ENCODE measurements around the gene IRGQ. TPM values are rescaled to one million over a fixed set of nuclear protein-coding genes. Genes with fewer than 3 reads are reported as not detected.
A peak's percentile ranks its signal among the peaks of the same experiment; 100 is the strongest.

IRGQ gene
- total and polyA plus RNA-seq, 7 donors: 5.5 to 26.9 (median 21.5) TPM

DNA sequence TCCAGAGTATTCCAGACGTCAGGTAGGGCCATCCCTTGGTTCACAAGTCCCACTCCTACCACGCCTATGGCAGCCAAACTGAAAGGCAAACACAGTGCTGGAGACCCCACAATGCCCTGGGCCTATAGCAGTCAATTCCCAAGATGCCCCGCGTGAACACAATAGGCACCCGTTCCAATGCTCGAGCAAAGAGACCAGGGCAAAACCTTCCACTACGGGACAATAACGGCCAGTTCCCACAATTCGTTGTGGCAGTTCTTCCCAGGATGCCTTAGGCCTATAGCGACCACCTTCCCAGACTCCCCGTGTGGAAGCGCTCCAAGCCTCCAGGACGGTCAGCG lies 23.0 kb upstream of the IRGQ start:
- no peak for DNase-seq
- Histone ChIP-seq H3K9me3 (no peaks in the 10 kb centered on the region), H3K4me1 (no peaks in the 10 kb centered on the region), H3K36me3 (ENCODE audit: insufficient read depth in 1 of 2, low read depth in 1 of 2) (peaks cover 0 to 4% of the 10 kb centered on the region in 2 donors), H3K27me3 (ENCODE audit: insufficient read depth in 3 of 3, low read length in 2 of 3) (no peaks in the 10 kb centered on the region), H3K4me3 (peak overlapping the region; percentile 76), H3K27ac (peak overlapping the region; percentile 95)
- 0 to 2% (median 0%) methylated on average over 14 of the region's 14 CpGs for WGBS, 3 donors
- intact Hi-C loops (cut with DNase I): no loop called here
- peak; percentile 9 to 48 (median 44) for ATAC-seq
- TF ChIP-seq, protein P1, sequence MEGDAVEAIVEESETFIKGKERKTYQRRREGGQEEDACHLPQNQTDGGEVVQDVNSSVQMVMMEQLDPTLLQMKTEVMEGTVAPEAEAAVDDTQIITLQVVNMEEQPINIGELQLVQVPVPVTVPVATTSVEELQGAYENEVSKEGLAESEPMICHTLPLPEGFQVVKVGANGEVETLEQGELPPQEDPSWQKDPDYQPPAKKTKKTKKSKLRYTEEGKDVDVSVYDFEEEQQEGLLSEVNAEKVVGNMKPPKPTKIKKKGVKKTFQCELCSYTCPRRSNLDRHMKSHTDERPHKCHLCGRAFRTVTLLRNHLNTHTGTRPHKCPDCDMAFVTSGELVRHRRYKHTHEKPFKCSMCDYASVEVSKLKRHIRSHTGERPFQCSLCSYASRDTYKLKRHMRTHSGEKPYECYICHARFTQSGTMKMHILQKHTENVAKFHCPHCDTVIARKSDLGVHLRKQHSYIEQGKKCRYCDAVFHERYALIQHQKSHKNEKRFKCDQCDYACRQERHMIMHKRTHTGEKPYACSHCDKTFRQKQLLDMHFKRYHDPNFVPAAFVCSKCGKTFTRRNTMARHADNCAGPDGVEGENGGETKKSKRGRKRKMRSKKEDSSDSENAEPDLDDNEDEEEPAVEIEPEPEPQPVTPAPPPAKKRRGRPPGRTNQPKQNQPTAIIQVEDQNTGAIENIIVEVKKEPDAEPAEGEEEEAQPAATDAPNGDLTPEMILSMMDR (IDR thresholded peaks at IDR 0.05): no peak

DNA sequence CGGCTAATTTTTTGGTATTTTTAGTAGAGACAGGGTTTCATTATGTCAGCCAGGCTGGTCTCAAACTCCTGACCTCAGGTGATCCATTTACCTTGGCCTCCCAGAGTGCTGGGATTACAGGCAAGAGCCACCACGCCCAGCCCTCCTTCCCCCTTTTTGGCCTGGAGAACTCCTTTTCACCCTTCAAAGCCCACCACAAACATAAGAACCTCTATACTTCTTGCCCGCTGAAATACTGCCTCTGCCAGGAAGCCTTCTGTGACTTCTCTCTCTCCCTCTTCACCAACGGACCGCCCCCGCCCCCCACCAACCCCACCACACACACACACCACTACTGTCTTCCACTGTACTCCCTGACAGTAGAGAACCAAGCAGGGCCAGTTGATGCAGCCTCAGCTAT lies 21.0 kb upstream of the IRGQ start:
- TF ChIP-seq, protein P1 (IDR thresholded peaks at IDR 0.05): no peak
- no peak for ATAC-seq
- intact Hi-C loops (cut with DNase I): no loop called here
- H3K4me1 ChIP-seq: no peaks in the 10 kb centered on the region
- H3K27ac ChIP-seq: no peak overlapping the region
- DNase-seq: no peak
- no peaks in the 10 kb centered on the region for H3K27me3 ChIP-seq (ENCODE audit: insufficient read depth in 3 of 3, low read length in 2 of 3)
- no peak overlapping the region for H3K4me3 ChIP-seq
- H3K36me3 ChIP-seq (ENCODE audit: insufficient read depth in 1 of 2, low read depth in 1 of 2): peaks cover 0 to 24% of the 10 kb centered on the region in 2 donors
- no peaks in the 10 kb centered on the region for H3K9me3 ChIP-seq
- WGBS, 3 donors: 80 to 95% (median 83%) methylated on average over 6 of the region's 6 CpGs

DNA sequence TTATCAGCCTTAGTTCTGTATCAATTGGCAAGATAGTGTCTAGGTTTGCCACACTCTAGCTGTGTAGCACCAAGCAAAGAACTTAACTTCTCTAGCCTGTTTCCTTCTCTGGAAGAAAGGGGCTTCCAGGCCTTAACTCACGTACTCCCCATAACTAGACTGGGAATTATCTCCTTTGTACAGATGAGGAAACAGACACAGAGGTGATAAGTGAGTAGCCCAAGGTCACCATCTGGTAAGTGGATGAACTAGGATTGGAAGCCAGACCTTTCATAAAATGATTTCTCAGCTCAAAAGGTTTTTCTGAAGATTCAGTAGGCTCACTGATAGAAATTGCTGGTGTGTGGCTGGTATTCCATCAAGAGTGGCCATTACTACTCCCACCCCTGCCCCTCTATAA lies 20.4 kb upstream of the IRGQ start:
- no peak for ATAC-seq
- WGBS, 3 donors: 77 to 92% (median 79%) methylated on average over 1 of the region's 1 CpG
- intact Hi-C loops (cut with DNase I): no loop called here

DNA sequence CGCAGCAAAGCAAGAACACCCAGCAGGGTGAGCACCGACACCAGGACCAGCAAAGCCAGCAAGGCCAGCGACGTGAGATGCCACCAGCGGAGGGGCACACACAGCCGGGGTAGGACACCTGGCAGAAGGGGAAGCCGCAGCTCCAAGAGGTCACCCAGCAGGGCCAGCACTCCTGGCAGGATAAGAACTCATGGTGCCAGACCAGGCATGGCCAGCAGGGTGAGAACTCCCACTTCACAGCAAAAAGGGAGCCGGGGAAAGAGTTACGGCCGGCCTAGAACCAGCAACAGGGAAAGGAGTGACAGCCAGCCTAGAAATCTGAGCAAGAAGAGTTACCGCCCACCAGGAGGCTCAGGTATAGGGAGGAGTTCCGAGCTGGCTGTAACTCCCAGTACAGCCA lies 16.4 kb upstream of the IRGQ start:
- 95 to 96% (median 96%) methylated on average over 12 of the region's 12 CpGs for WGBS, 3 donors
- TF ChIP-seq, protein P1 (IDR thresholded peaks at IDR 0.05): no peak
- Histone ChIP-seq H3K27me3 (ENCODE audit: insufficient read depth in 3 of 3, low read length in 2 of 3) (no peaks in the 10 kb centered on the region), H3K27ac (no peak overlapping the region), H3K4me3 (no peak overlapping the region), H3K9me3 (no peaks in the 10 kb centered on the region), H3K4me1 (no peaks in the 10 kb centered on the region), H3K36me3 (ENCODE audit: insufficient read depth in 1 of 2, low read depth in 1 of 2) (peaks cover 0 to 38% of the 10 kb centered on the region in 2 donors)
- DNase-seq (no peak), ATAC-seq (no peak)
- intact Hi-C loops (cut with DNase I): no loop called here

More for the DNA sequence above, 20.4 kb upstream of the IRGQ start:
- H3K27ac ChIP-seq: no peak overlapping the region
- DNase-seq: no peak
- H3K9me3 ChIP-seq: no peaks in the 10 kb centered on the region
- peaks cover 0 to 29% of the 10 kb centered on the region in 2 donors for H3K36me3 ChIP-seq (ENCODE audit: insufficient read depth in 1 of 2, low read depth in 1 of 2)
- no peak overlapping the region for H3K4me3 ChIP-seq
- no peaks in the 10 kb centered on the region for H3K27me3 ChIP-seq (ENCODE audit: insufficient read depth in 3 of 3, low read length in 2 of 3)
- TF ChIP-seq, protein P1 (IDR thresholded peaks at IDR 0.05): no peak
- H3K4me1 ChIP-seq: no peaks in the 10 kb centered on the region

DNA sequence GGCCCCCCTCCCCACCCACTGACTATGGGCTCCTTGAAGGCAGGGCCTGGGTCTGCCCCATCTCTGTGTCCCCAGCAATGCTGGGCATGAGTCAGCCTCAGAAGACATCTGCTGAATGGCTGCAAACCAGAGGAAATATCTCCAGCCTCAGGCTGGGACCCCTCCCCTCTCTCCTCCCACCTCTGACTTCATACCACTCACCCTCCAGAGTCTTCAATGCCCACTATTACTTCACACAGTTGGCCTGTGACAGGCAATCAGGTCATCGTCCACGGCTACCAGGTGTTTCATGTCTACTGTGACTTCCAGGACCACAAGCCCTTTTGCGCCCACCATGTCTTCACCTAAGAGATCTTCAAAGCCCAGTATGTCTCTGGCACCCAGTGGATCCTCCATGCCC lies 15.9 kb upstream of the IRGQ start, which contains the start of gene SRRM5:
Gene SRRM5 (plus strand): TSS at position 301 of the 400 bp plus-strand sequence. CDS start 34 bp downstream, at position 335.
- intact Hi-C loops (cut with DNase I): no loop called here
- Histone ChIP-seq H3K4me3 (no peak within 1 kb of the TSS), H3K4me1 (no peaks in the 10 kb centered on the region), H3K9me3 (no peaks in the 10 kb centered on the region), H3K36me3 (ENCODE audit: insufficient read depth in 1 of 2, low read depth in 1 of 2) (peaks cover 0 to 41% of the 10 kb centered on the region in 2 donors), H3K27me3 (ENCODE audit: insufficient read depth in 3 of 3, low read length in 2 of 3) (no peaks in the 10 kb centered on the region), H3K27ac (no peak within 1 kb of the TSS)
- no peak for ATAC-seq
- TF ChIP-seq, protein P1 (IDR thresholded peaks at IDR 0.05): no peak
- DNase-seq: no peak
- WGBS, 3 donors: 91 to 95% (median 94%) methylated on average over 3 of the region's 3 CpGs

All from psoas muscle (tissue), 8 donors.